CD4-positive, alpha-beta T cell treated with Interleukin-4 for 1 hour (primary cell): ENCODE results near the gene KLF15.

Experiments used
- DNase-seq, 2 donors: peaks; one replicate each; pipeline ENCODE4 v3.0.0-alpha.2; 2020 to 2022

KLF15 gene

GRCh38 chr3:126357295-126358037 is at the start of gene KLF15:
KLF15 (minus strand) TSS chr3:126357408; CDS start chr3:126352922, 4,486 bp downstream.
- DNase-seq = peak; percentile 76 to 78

- no peak for DNase-seq
Observed at GRCh38 chr3:126406389-126407296, 49.4 kb upstream of the KLF15 start.

- no peak for DNase-seq
Observed at GRCh38 chr3:126402666-126403302, 45.6 kb upstream of the KLF15 start.

GRCh38 chr3:126402178-126402577 is 45.0 kb upstream of the KLF15 start:
- DNase-seq = no peak

DNA sequence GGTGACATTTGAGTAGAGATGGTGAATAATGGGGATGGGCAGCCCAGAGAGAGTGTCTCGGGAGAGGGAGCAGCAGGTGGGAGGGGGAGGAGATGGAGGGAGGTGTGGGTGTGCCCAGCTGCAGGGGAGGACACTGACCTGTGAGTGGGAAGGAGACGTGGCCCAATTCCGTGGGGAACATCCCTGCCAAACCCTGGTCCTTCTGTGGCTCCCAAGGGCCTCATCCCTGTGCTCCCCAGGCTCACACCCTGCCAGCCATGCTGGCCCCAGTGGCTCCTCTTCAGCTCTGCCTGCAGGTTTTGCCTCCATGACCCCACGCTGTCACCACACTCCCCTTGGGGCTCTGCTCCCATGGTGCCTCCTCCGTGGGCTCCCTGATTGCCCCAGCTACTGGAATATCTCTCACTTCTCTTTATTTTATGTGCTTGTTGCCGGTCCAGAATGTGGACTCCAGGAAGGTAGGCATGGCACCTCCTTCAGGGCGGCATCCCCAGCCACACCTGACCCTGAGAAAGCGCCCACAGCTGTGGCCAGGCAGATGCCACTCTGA is 44.5 kb upstream of the KLF15 start:
- DNase-seq = no peak

- DNase-seq = no peak
Observed at GRCh38 chr3:126399756-126400155, 42.5 kb upstream of the KLF15 start.

DNA sequence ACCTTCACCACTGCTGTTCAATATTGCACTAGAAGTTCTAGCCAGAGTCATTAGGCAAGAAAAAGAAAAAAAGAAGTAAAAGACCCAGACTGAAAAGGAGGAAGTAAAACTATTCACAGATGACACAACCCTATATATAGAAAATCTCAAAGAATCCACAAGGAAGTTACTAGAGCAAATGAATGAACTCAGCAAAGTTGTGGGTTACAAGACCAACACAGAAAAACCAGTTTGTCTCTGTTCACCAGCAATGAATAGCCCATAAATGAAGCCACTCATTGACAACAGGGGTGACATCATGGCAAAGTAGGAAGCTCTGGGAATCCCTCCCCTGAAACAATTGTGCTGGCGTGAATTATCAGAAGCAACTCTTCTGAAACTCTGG is 42.1 kb upstream of the KLF15 start:
- DNase-seq = no peak

DNA sequence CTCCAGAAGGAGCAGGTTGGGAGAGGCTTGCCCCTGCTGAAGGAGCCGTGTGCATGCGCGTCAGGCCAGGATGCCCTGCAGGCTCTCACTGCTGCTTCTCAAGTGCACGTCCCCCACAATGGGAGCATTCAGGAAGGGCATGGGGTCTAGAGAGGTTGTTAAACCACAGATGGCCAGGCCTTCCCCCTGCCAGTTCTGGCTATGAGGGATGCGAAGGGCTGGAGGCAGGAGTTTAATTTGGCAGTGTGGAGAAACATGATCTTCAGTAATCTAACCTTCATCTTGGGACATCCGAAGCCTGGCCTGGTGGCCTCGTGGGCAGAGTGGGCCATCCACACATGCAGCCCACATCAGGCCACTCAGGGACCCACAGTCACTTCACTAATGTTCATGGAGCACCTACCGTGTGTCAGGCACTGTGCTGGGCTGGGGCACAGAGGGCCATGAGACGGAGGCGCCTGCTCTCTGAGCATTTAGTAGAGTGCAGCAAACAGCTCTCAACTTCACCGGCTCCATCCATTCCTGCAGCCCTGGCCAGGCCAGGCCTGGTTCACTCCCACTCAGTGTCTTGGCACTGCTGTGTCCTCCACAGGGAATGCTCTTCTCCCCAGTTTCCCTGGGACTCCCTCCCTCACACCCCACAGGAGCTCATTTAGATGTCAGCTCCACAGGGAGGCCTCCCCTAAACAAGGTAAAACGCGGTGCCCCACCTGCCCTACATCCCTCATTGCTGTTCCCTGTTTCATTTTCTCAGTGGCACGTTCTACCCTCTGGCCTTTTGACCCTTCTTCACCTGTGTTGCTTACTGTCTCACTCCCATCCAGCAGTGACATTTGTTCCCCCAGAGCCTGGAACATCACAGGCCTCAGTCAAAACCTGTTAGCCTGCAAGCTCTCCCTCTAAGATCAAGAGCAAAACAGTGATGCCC is 41.5 kb upstream of the KLF15 start:
- DNase-seq = no peak

- DNase-seq = no peak
Observed at GRCh38 chr3:126397610-126398422, 40.6 kb upstream of the KLF15 start.

DNA sequence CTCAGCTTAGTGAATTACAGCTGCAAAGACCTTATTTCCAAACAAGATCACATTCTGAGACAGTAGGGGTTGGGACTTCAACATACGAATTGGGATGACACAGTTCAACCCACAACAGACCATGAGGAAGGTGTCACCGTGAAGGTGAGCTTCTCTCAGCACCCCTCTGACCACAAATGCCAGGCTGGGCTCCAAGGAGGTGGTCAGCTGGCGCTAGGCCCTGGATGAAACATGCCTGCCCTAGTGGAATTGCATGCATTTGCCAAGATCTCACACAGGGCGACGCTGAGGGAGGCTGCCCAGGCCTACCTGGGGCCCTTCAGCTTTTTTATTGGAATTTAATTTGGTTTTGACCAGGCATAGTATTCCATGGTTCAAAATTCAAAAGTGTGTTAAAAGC is 39.3 kb upstream of the KLF15 start:
- no peak for DNase-seq

GRCh38 chr3:126395846-126396513 is 38.8 kb upstream of the KLF15 start:
- no peak for DNase-seq

GRCh38 chr3:126394977-126395321 is 37.7 kb upstream of the KLF15 start:
- DNase-seq = no peak

- no peak for DNase-seq
Observed at GRCh38 chr3:126394179-126394976, 37.2 kb upstream of the KLF15 start, which contains the start of gene CFAP100. CFAP100 (plus strand) TSS chr3:126394909; CDS start chr3:126396001, 1,092 bp downstream.

GRCh38 chr3:126393563-126393962 is 36.4 kb upstream of the KLF15 start:
- no peak for DNase-seq

DNA sequence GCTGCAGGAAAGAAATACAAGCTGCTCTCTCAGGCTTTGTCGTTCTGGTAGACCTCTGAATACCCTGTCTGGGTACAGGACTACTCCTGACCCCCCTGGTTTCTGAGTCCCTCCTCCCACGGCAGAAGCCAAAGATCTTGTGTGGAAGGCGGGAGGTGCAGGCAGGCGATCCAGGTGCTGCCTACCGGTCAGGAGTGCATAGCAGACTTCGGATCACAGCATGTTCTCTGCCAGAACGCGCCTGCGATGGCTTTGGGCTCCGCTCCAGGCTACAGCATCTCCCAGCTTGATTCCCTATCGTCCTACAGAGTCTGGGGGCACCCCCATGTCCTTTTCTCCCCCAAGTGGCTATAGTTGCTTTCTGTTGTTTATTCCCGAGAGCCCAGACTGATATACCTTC is 35.0 kb upstream of the KLF15 start:
- peak in 1 of 2 donors; percentile 8 for DNase-seq

GRCh38 chr3:126391631-126392030 is 34.4 kb upstream of the KLF15 start:
- no peak for DNase-seq

DNA sequence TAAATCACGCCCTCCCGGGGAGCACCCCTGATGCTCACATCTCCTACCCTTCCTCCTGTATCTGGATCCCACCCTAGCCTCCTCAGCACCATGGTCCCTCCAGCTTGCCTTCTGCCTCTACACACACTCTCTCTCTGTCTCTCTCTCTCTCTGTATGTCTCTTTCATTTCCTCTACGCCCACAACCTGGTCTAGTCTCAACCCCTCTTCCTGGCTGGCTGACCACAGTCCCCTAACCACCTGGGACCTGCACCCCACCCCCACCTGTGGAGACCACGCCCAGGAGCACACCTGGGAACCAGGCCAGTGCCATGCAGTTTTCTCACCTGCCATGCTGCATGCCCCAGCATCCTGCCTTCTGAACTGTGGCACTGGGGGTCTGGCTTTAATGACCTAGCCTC is 33.5 kb upstream of the KLF15 start:
- DNase-seq = no peak

DNA sequence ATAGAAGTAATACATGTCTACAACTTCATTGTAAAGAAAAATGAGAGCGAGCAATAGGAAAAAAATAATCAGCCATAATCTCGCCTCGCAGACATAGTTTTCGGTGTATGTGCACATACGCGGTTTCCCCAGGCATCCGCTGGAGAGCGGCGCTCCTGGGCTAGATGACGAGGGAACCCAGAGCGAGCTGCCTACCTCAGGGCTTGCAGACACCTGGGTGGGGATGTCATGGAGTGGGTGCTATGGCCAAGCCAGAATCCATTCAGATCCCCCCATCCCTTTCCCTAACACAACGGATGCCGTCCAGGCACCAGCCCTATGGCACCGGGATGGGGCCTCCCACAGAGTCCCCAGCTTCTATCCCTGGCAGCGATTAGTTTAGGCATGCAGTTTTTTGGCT is 33.0 kb upstream of the KLF15 start:
- DNase-seq = peak in 1 of 2 donors; percentile 7

- DNase-seq = no peak
Observed at GRCh38 chr3:126389794-126390146, 32.6 kb upstream of the KLF15 start.
